ENCODE measurements around the gene SFXN5. TPM values are rescaled to one million over a fixed set of nuclear protein-coding genes. Genes with fewer than 3 reads are reported as not detected.

SFXN5 gene
- total RNA-seq, 4 donors from 2014 or later: 22.9 to 55.4 (median 41.2) TPM

DNA sequence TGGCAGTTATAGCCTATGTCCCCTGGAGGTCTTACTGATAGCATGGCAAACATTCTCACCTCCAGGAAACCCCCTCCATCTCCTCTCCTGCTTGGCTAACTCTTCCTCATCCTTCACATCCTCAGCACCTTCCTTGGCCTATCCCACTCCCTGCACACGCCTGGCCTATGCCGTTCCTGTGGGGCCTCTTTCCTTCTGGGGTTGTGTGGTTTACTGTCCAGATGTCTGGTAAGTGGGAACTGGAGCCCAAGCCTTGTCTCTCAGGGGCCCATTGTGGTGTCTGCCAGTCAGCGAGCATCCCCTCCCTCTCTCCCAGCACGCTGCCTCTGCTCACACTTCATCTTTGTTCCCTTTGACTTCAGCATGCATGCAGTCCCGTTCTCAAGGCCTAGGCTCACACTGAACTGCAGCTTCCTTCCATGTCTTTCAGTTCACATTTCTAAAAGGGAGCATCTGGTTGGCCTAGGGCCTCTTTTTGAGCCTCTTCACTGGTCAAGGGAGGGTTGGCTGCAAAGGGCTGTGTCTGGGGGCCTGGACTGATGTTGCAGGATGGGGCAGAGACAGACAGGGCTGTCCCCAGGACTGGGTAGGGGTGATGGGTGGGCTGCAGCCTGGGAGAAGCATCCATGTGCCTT is 171.2 kb downstream of the SFXN5 start:
- Histone ChIP-seq H3K27ac (no peak overlapping the region), H3K36me3 (no peaks in the 10 kb centered on the region), H3K4me1 (peaks cover 0 to 7% (median 0%) of the 10 kb centered on the region in 4 donors), H3K4me3 (no peak overlapping the region), H3K27me3 (peaks cover 0 to 5% of the 10 kb centered on the region in 2 donors), H3K9me3 (no peaks in the 10 kb centered on the region)
- no peak for TF ChIP-seq POLR2A (IDR thresholded peaks at IDR 0.05)
- TF ChIP-seq, protein P1, sequence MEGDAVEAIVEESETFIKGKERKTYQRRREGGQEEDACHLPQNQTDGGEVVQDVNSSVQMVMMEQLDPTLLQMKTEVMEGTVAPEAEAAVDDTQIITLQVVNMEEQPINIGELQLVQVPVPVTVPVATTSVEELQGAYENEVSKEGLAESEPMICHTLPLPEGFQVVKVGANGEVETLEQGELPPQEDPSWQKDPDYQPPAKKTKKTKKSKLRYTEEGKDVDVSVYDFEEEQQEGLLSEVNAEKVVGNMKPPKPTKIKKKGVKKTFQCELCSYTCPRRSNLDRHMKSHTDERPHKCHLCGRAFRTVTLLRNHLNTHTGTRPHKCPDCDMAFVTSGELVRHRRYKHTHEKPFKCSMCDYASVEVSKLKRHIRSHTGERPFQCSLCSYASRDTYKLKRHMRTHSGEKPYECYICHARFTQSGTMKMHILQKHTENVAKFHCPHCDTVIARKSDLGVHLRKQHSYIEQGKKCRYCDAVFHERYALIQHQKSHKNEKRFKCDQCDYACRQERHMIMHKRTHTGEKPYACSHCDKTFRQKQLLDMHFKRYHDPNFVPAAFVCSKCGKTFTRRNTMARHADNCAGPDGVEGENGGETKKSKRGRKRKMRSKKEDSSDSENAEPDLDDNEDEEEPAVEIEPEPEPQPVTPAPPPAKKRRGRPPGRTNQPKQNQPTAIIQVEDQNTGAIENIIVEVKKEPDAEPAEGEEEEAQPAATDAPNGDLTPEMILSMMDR (IDR thresholded peaks at IDR 0.05): no peak
- no peak for DNase-seq

DNA sequence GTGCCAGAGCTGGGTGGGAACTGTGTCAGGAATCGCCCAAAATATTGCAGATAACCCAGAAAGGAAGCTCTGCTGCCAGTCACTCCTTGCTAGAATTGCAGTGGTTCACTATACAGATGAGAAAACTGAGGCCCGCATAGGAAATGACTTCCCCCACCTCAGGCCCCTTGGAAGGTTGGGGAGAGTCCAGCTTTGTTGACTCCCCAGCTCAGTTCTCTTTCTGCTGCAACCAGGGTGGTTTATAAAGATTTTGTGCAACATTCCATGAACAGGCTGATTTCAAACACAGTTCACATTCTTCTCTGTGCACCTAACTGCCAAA is 173.0 kb downstream of the SFXN5 start:
- Histone ChIP-seq H3K27me3 (peaks cover 0 to 3% of the 10 kb centered on the region in 2 donors), H3K27ac (no peak overlapping the region), H3K36me3 (no peaks in the 10 kb centered on the region), H3K9me3 (no peaks in the 10 kb centered on the region), H3K4me3 (no peak overlapping the region), H3K4me1 (peaks cover 0 to 14% (median 0%) of the 10 kb centered on the region in 4 donors)
- DNase-seq: no peak
- no peak for TF ChIP-seq POLR2A (IDR thresholded peaks at IDR 0.05)
- TF ChIP-seq, protein P1 (IDR thresholded peaks at IDR 0.05): no peak

- no peak overlapping the region for H3K27ac ChIP-seq
- H3K27me3 ChIP-seq: peaks cover 0 to 3% of the 10 kb centered on the region in 2 donors
- H3K36me3 ChIP-seq: no peaks in the 10 kb centered on the region
- no peak for DNase-seq
- no peaks in the 10 kb centered on the region for H3K9me3 ChIP-seq
- peaks cover 0 to 14% (median 0%) of the 10 kb centered on the region in 4 donors for H3K4me1 ChIP-seq
- TF ChIP-seq POLR2A (IDR thresholded peaks at IDR 0.05): no peak
- TF ChIP-seq, protein P1 (IDR thresholded peaks at IDR 0.05): no peak
- no peak overlapping the region for H3K4me3 ChIP-seq
Observed at GRCh38 chr2:72897785-72898584, 173.5 kb downstream of the SFXN5 start.

DNA sequence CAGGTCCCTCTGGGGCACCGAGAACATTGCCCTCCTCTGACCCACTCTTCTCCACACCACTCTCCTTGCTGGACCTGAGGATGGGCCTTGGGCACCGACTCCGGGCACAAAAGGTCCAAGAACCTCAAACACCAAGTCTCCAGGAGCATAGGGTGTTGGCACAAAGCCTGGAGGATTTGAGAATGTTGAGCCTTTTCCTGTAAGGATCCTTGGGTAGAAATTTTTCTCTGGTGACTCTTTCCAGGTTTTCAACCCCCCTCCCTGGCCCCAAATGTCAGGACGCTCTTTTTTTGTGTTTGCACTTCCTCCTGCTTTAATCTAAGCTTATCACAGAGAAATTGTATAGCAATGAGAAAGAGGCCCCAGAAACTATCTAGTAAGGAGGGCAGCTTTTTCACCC is 175.1 kb downstream of the SFXN5 start:
- Histone ChIP-seq H3K27me3 (peaks cover 0 to 3% of the 10 kb centered on the region in 2 donors), H3K9me3 (no peaks in the 10 kb centered on the region), H3K36me3 (peaks cover 0 to 5% (median 0%) of the 10 kb centered on the region in 3 donors), H3K4me3 (no peak overlapping the region), H3K4me1 (peaks cover 0 to 14% (median 0%) of the 10 kb centered on the region in 4 donors), H3K27ac (no peak overlapping the region)
- TF ChIP-seq, protein P1 (IDR thresholded peaks at IDR 0.05): no peak
- no peak for TF ChIP-seq POLR2A (IDR thresholded peaks at IDR 0.05)
- no peak for DNase-seq

- TF ChIP-seq, protein P1 (IDR thresholded peaks at IDR 0.05): peak in 2 of 6 experiments; percentile 20 to 35
- TF ChIP-seq POLR2A (IDR thresholded peaks at IDR 0.05): no peak
- Histone ChIP-seq H3K27me3 (peaks cover 0 to 3% of the 10 kb centered on the region in 2 donors), H3K9me3 (no peaks in the 10 kb centered on the region), H3K27ac (no peak overlapping the region), H3K4me1 (peaks cover 0 to 14% (median 0%) of the 10 kb centered on the region in 4 donors), H3K36me3 (peaks cover 0 to 10% (median 0%) of the 10 kb centered on the region in 3 donors), H3K4me3 (peak overlapping the region in 2 of 4 donors; percentile 23 to 31)
- DNase-seq: peak in 2 of 3 donors; percentile 70 to 77
Observed at GRCh38 chr2:72895759-72896281, 175.7 kb downstream of the SFXN5 start.

Measured in Peyer's patch (tissue), 4 donors.